ENCODE results near the gene PDZD2.
"Not testable (repeated sequence)": the region's sequence is repeated elsewhere in the genome, so short reads cannot be mapped to it uniquely, and the experiment has no call there.

PDZD2 gene

GRCh38 chr5:31767335-31768031 is 128.6 kb downstream of the PDZD2 start:
- DNase-seq (ENCODE audit: low read depth in 3 of 3, low spot score in 1 of 3), result no peak

DNA sequence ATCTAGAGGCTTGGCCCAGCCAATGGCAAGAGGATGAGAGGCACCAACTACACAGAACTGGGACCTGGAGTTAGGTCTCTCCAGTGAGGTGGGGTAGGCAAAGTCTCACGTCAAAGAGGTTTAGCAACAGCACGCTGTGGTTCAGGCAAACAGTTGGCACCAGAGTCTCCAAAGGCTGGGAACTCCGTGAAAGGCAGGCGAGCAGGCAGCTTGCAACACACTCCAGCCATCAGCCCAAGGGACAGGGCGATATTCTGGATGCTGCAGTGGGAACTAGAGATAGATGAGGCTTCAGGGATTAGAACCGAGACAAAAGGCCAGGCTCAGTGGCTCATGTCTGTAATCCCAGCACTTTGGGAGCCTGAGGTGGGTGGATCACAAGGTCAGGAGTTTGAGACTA is 129.1 kb downstream of the PDZD2 start:
- DNase-seq (ENCODE audit: low read depth in 3 of 3, low spot score in 1 of 3), result no peak

- no peak for DNase-seq (ENCODE audit: low read depth in 3 of 3, low spot score in 1 of 3)
Measured at GRCh38 chr5:31768784-31769183, 129.9 kb downstream of the PDZD2 start.

- no peak for DNase-seq (ENCODE audit: low read depth in 3 of 3, low spot score in 1 of 3)
Measured at GRCh38 chr5:31769530-31769929, 130.6 kb downstream of the PDZD2 start.

DNA sequence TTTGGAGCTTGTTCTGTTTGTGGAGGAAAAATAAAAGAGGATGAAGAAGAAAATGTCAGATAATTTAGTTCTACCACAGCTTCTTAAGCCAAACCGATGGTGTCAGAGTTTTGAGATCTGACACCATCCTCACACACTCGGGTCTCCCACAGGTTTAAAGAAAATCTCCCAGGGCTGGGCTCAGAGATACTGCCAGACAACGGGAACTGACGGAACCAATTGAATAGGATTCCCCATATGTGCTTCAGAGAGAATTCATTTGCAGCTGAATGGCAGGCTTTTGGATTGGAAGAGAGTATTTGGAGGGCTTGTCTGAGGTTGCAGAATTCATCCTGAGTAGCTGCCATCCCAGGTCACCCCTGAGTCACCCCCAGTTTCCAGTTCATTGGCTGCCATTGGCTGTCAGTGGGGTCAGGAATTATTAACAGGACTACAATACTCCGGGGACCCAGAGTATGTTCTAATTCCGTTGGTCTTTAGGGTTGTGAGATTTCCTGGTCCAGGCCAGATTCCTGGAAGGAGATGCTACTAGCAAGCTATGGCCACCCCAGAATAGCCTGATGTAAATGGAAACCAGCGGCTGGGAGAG is 131.3 kb downstream of the PDZD2 start:
- DNase-seq (ENCODE audit: low read depth in 3 of 3, low spot score in 1 of 3), result no peak

- DNase-seq (ENCODE audit: low read depth in 3 of 3, low spot score in 1 of 3), result no peak
Measured at GRCh38 chr5:31770998-31771397, 132.1 kb downstream of the PDZD2 start.

GRCh38 chr5:31771500-31771899 is 132.6 kb downstream of the PDZD2 start:
- no peak for DNase-seq (ENCODE audit: low read depth in 3 of 3, low spot score in 1 of 3)

GRCh38 chr5:31776294-31776693 is 137.4 kb downstream of the PDZD2 start:
- not testable (repeated sequence) for DNase-seq (ENCODE audit: low read depth in 3 of 3, low spot score in 1 of 3)

GRCh38 chr5:31776976-31777651 is 138.2 kb downstream of the PDZD2 start:
- no peak for DNase-seq (ENCODE audit: low read depth in 3 of 3, low spot score in 1 of 3)

DNA sequence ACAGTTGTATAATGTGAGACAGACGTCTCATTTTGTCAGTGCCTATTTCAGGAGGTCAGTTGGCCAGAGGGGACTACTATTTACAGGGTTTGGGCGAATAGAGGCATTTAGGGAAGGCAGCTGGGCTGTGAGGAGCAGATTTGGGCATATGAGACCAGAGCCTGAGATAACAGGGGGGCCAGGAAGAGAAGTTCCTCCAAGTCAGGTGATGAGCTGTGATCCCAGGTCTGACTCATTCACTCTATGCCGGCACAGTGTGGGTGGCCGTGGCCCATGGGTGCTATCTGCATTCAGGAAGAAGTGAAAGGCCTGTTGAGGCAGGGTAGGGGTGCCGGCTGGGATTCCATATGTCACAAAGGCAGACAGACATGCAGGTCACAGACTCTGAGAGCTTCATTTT is 142.8 kb downstream of the PDZD2 start:
- DNase-seq (ENCODE audit: low read depth in 3 of 3, low spot score in 1 of 3), result no peak

GRCh38 chr5:31783086-31783645 is 144.2 kb downstream of the PDZD2 start:
- no peak for DNase-seq (ENCODE audit: low read depth in 3 of 3, low spot score in 1 of 3)

GRCh38 chr5:31783731-31784130 is 144.8 kb downstream of the PDZD2 start:
- no peak for DNase-seq (ENCODE audit: low read depth in 3 of 3, low spot score in 1 of 3)

GRCh38 chr5:31786090-31786631 is 147.2 kb downstream of the PDZD2 start:
- DNase-seq (ENCODE audit: low read depth in 3 of 3, low spot score in 1 of 3), result no peak

DNA sequence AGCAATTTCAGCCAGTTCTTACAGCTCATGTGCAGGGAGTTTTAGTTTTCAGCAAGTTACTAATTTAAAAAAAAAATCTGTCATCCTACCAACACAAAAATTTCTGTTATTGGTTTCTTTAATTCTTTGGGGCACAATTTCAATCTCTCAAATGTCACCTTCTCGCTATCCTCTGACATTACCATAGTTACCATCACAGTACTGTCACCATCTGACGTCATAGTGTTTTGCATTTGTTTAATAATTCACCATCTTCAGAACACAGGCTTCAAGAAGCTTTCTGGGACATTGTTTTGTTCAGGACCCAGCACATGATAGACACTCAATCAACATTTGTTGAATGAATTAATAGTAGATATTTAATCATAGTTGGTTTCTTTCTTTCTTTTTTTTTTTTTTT is 155.1 kb downstream of the PDZD2 start:
- no peak for DNase-seq (ENCODE audit: low read depth in 3 of 3, low spot score in 1 of 3)

- no peak for DNase-seq (ENCODE audit: low read depth in 3 of 3, low spot score in 1 of 3)
Measured at GRCh38 chr5:31798168-31798567, 159.2 kb downstream of the PDZD2 start.

DNA sequence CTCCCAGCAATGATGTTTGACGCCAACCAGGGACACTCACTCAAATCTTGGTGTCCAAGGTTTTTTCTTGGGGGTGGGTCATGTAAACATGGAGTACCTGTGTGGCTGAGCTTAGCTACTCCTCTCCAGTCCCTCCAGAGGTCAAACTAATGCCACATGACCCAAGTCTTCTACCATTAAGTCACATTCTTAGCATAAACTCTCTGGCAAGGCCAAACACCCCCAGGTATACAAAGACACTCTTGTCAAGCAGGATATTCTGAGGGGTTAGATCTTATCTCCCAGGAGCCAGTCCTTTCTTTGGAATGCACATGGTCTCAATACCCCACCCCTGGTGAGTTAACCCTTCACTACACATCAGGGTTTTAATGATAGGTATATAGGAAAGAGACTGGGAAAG is 161.4 kb downstream of the PDZD2 start:
- DNase-seq (ENCODE audit: low read depth in 3 of 3, low spot score in 1 of 3), result no peak

DNA sequence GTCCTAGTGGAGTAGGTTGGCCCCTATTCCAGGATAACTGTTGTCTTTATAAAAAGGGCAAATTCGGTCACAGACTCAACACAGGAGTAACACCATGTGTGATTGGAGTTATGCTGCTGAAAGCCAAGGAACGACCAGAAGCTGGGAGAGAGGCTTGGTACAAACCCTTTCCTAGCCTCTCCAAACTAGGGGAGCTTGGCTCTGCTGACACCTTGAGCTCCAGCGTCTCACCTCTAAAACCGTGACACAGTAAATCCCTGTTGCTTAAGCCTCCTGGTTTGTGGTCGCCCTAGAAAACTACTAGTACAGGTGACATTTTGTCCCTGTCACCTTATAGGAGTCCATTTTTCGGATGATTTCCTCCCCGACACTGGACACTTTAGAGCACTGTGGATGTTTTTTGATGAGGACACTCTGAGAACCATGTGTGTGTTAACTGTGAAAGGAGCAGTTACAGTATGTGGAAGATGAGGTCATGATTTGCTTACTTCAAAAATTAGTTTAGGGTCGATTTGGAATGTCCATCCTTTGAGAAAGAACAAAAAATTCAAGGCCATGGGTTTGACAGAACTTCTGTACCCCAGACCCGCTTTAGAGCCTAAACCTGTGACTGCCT is 167.0 kb downstream of the PDZD2 start:
- DNase-seq (ENCODE audit: low read depth in 3 of 3, low spot score in 1 of 3), result no peak

DNA sequence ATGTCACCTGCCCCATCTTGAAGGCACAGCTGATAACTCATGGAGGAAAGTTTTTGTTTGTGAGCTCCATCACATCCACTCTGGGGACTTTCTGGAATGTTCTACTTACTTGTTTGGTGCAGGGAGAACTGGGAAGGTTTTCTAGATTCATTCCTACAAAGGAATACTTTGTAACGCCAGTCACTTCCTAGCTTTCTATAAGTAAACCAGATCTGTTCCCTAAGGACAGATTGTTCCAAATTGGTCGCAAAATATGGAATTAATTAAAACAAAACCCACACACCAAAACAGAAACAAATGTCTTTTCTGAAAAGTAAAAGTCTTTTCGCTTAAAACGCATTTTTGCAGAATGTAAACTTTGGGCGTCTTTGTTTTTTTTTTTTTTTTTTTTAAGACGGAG is 167.6 kb downstream of the PDZD2 start:
- DNase-seq (ENCODE audit: low read depth in 3 of 3, low spot score in 1 of 3), result no peak

DNA sequence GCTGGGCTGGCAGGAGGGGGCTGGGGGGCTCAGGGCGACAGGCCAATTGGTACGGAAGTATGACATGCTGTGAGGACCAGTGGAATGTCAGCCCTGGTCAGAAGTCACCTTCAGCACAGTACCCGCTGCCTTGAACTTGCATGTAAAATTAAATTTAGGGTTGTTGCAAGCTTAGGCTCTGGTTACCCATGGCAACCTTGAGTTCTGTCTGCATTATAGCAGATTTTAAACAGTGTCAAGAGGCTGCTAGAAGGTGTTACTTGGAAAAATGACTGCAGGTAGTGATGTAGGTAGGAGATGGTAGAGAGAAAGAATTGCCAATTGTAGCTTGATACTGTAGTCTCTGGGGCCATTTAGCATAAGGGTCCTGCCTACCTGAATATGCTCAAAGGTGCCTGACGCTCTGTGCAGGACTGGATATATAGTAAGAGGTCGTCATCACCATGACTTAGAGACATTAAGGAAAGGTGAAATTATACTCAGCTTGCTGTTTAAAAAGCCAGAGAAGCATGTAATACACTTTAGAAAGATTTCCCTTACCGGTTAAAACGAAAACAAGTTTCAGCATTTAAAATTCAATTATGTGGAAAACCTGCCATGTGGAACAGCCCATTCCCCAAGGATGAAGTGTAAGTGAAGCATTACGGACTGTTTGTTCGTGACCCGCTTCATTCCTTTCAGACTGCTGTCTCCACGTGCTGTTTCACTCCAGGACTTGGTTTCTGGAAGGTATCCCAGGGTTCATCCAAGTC is 169.0 kb downstream of the PDZD2 start:
- DNase-seq (ENCODE audit: low read depth in 3 of 3, low spot score in 1 of 3), result no peak

- no peak for DNase-seq (ENCODE audit: low read depth in 3 of 3, low spot score in 1 of 3)
Measured at GRCh38 chr5:31809050-31809870, 170.3 kb downstream of the PDZD2 start.

Data from stimulated activated CD4-positive, alpha-beta T cell treated with anti-CD3 and anti-CD28 coated beads, TNF-alpha, amount 100 ng/mL, for 1 hour (primary cell).